ENCODE measurements around the gene CYP2C8.
"Not testable (repeated sequence)": the region's sequence is repeated elsewhere in the genome, so short reads cannot be mapped to it uniquely, and the experiment has no call there.

Gene CYP2C8

DNA sequence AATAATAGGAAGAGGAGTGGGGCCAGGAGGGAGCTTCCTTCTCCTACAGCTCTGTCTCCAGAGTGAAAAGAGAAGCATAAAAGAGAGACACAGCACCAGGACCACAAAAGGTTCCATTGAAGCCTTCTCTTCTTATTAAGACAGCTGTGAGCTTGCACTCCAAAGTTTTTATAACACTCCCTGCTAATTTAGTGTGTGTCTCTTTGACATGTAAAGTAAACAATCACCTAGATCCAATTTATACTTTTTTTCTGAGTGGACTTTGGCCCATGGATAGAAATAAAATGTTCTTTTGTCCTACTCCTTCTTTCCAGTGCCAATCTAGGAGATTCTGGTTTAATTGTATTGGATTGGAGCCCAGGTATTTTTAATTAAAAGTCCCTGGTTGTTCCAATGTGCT lies at the start of gene CYP2C8:
CYP2C8 (minus strand) TSS at position 212 of the 400 bp plus-strand sequence; CDS start at position 117, 95 bp downstream.
- Mint-ChIP-seq H3K4me1 (no peaks in the 10 kb centered on the region), H3K9me3 (peaks cover 6% of the 10 kb centered on the region), H3K27ac (ENCODE audit: low read depth) (no peak within 1 kb of the TSS), H3K4me3 (no peak within 1 kb of the TSS), H3K27me3 (no peaks in the 10 kb centered on the region), H3K36me3 (ENCODE audit: insufficient read depth) (no peaks in the 10 kb centered on the region)
- DNase-seq (ENCODE audit: low spot score in 2 of 2) (no peak), ATAC-seq (replicated peaks; ENCODE audit: extremely low read depth, poor library complexity, severe bottlenecking) (no peak)

DNA sequence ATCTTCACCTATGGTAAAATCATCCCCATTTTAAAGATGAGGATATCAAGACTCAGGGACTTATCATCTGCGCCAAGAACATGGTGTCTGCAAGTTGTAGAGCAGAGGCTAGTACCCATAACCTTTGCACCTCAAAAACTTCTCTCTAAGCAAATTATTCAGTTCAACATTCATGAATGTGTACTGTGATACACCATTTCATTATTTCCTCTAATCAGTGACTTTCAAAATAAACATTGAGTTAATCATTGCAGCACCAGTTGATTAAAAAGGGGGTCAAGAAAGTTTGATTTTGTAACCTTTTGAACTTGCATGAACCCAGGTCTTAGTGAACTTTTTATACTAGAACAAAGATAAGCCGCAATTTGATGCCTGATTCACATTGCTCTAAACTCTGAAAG lies 47.6 kb upstream of the CYP2C8 start:
- peaks cover 6% of the 10 kb centered on the region for H3K9me3 Mint-ChIP-seq
- H3K4me1 Mint-ChIP-seq = no peaks in the 10 kb centered on the region
- no peak overlapping the region for H3K27ac Mint-ChIP-seq (ENCODE audit: low read depth)
- no peak overlapping the region for H3K4me3 Mint-ChIP-seq
- DNase-seq (ENCODE audit: low spot score in 2 of 2) = no peak
- no peaks in the 10 kb centered on the region for H3K36me3 Mint-ChIP-seq (ENCODE audit: insufficient read depth)
- H3K27me3 Mint-ChIP-seq = peaks cover 10% of the 10 kb centered on the region
- ATAC-seq (replicated peaks; ENCODE audit: extremely low read depth, poor library complexity, severe bottlenecking) = no peak

DNA sequence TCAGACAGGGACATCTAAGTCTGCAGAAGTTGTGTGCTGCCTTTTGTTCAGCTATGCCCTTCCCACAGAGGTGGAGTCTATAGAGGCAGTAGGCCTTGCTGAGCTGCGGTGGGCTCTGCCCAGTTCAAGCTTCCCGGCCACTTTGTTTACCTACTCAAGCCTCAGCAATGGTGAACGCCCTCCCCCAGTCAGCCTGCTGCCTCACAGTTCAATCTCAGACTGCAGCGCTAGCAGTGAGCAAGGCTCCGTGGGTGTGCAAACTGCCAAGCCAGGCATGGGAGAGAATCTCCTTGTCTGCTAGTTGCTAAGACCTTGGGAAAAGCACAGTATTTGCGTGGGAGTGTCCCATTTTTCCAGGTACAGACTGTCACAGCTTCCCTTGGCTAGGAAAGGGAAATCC lies 41.5 kb upstream of the CYP2C8 start:
- not testable (repeated sequence) for H3K9me3 Mint-ChIP-seq; DNase-seq (ENCODE audit: low spot score in 2 of 2); H3K27me3 Mint-ChIP-seq; ATAC-seq (replicated peaks; ENCODE audit: extremely low read depth, poor library complexity, severe bottlenecking); H3K4me1 Mint-ChIP-seq; H3K27ac Mint-ChIP-seq (ENCODE audit: low read depth); H3K36me3 Mint-ChIP-seq (ENCODE audit: insufficient read depth); H3K4me3 Mint-ChIP-seq

DNA sequence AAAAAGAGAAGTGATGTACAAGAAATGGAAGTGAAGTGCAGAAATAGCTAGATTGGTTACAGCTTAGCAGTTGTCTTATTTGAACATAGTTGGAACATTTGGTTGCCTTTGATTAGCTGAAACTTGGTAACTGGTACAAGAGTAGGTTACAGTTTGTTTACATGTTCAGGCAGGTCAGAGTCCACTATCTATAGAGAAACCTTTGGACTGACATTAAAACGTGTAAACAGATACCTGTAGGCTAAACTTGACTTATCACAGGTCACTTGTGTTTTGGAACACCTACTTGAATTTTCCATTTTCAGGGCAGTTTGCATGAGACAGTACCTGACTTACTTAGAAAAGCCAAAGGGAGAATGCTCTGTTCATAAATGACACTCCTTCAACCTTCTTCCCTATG lies 28.5 kb upstream of the CYP2C8 start:
- Mint-ChIP-seq H3K4me1 (no peaks in the 10 kb centered on the region), H3K27ac (ENCODE audit: low read depth) (no peak overlapping the region), H3K9me3 (peaks cover 4% of the 10 kb centered on the region), H3K36me3 (ENCODE audit: insufficient read depth) (no peaks in the 10 kb centered on the region), H3K4me3 (no peak overlapping the region), H3K27me3 (no peaks in the 10 kb centered on the region)
- ATAC-seq (replicated peaks; ENCODE audit: extremely low read depth, poor library complexity, severe bottlenecking) (no peak), DNase-seq (ENCODE audit: low spot score in 2 of 2) (no peak)

DNA sequence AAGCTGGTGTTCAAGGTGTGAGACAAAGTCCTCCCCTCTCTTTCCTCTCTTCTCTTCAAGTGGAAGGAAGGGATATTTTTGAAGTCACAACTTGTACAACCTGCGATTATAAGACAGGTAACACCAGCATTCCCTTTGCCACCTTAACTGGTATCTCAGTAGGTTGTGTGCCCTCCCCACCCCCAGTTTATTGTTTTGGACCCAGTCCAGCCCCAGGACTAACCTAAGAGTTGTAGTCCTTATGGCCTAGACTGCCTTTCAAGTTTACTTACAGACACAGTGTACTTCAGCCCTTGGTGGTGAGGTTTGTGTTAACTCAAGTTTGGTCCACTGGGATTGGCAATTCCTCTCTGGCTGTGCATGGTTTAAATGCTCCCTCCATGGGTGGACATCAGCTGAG lies 26.8 kb upstream of the CYP2C8 start:
- no peaks in the 10 kb centered on the region for H3K4me1 Mint-ChIP-seq
- H3K36me3 Mint-ChIP-seq (ENCODE audit: insufficient read depth) = no peaks in the 10 kb centered on the region
- no peak overlapping the region for H3K27ac Mint-ChIP-seq (ENCODE audit: low read depth)
- DNase-seq (ENCODE audit: low spot score in 2 of 2) (no peak), ATAC-seq (replicated peaks; ENCODE audit: extremely low read depth, poor library complexity, severe bottlenecking) (no peak)
- no peak overlapping the region for H3K4me3 Mint-ChIP-seq
- no peaks in the 10 kb centered on the region for H3K27me3 Mint-ChIP-seq
- H3K9me3 Mint-ChIP-seq = peaks cover 4% of the 10 kb centered on the region

DNA sequence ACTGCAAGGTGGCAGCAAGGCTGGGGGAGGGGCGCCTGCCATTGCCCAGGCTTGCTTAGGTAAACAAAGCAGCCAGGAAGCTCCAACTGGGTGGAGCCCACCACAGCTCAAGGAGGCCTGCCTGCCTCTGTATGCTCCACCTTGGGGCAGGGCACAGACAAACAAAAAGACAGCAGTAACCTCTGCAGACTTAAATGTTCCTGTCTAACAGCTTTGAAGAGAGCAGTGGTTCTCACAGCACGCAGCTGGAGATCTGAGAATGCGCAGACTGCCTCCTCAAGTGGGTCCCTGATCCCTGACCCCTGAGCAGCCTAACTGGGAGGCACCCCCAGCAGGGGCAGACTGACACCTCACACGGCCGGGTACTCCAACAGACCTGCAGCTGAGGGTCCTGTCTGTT lies 10.3 kb upstream of the CYP2C8 start:
- ATAC-seq (replicated peaks; ENCODE audit: extremely low read depth, poor library complexity, severe bottlenecking); DNase-seq (ENCODE audit: low spot score in 2 of 2); H3K4me1 Mint-ChIP-seq; H3K36me3 Mint-ChIP-seq (ENCODE audit: insufficient read depth); H3K4me3 Mint-ChIP-seq; H3K27ac Mint-ChIP-seq (ENCODE audit: low read depth): not testable (repeated sequence)
- Mint-ChIP-seq H3K9me3 (peaks cover 14% of the 10 kb centered on the region), H3K27me3 (peaks cover 12% of the 10 kb centered on the region)

DNA sequence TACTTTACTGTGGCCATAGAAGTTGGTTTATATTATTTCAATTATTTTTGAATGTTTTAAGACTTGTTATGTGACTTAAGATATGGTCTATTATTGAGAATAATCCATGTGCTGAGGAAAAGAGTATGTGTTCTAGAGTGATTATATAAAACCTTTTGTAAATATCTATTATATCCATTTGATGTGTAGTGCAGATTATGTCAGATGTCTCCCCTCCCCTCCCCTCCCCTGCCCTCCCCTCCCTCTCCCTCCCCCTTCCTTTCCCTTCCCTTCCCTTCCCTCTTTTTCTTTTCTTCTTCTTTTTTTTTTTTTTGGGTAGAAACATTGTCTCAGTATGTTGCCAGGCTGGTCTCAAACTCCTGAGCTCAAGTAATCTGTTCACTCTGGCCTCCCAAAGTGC lies 8.3 kb upstream of the CYP2C8 start:
- Mint-ChIP-seq H3K27ac (ENCODE audit: low read depth) (no peak overlapping the region), H3K9me3 (peaks cover 14% of the 10 kb centered on the region), H3K4me3 (no peak overlapping the region), H3K36me3 (ENCODE audit: insufficient read depth) (no peaks in the 10 kb centered on the region), H3K4me1 (no peaks in the 10 kb centered on the region), H3K27me3 (peaks cover 12% of the 10 kb centered on the region)
- ATAC-seq (replicated peaks; ENCODE audit: extremely low read depth, poor library complexity, severe bottlenecking) (no peak), DNase-seq (ENCODE audit: low spot score in 2 of 2) (no peak)

DNA sequence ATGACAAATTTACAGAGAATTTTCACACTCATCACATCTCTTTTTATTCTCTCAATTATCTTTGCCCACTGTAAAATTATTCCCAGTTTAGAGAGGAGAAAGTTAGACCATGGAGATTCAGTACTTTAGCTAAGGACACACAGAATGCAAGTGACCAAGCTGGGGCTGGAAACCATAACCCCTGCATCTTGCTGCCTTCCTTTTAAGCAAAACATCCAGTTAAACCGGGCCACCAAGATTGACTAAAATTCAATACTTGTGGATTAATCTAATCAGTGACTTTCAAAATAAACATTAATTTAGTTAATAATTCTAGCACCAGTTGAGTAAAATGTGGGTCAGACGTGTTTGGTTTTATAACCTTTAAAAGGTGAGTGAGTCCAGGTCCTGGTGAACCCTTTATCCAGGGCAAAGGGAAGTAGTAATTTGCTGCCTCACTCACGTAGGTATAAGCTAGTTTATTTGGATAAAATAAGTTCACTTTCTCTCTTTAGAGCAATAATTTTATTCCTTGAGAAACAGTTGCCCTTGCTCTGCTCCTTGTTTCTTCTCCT lies 1.9 kb upstream of the CYP2C8 start:
- Mint-ChIP-seq H3K9me3 (peaks cover under 1% of the 10 kb centered on the region), H3K27me3 (no peaks in the 10 kb centered on the region), H3K27ac (ENCODE audit: low read depth) (no peak overlapping the region), H3K36me3 (ENCODE audit: insufficient read depth) (no peaks in the 10 kb centered on the region), H3K4me1 (no peaks in the 10 kb centered on the region), H3K4me3 (no peak overlapping the region)
- ATAC-seq (replicated peaks; ENCODE audit: extremely low read depth, poor library complexity, severe bottlenecking) (no peak), DNase-seq (ENCODE audit: low spot score in 2 of 2) (no peak)

DNA sequence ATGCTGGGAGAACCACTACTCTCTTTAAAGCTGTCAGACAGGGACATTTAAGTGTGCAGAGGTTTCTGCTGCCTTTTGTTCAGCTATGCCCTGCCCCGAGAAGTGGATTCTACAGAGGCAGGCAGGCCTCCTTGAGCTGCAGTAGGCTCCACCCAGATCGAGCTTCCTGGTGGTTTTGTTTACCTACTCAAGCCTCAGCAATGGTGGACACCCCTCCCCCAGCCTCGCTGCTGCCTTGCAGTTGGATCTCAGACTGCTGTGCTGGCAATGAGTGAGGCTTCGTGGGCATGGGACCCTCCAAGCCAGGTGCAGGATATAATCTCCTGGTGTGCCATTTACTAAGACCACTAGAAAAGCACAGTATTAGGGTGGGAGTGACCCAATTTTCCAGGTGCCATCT lies 5.2 kb downstream of the CYP2C8 start:
- H3K36me3 Mint-ChIP-seq (ENCODE audit: insufficient read depth); H3K9me3 Mint-ChIP-seq; ATAC-seq (replicated peaks; ENCODE audit: extremely low read depth, poor library complexity, severe bottlenecking); H3K4me1 Mint-ChIP-seq; DNase-seq (ENCODE audit: low spot score in 2 of 2); H3K27ac Mint-ChIP-seq (ENCODE audit: low read depth); H3K4me3 Mint-ChIP-seq; H3K27me3 Mint-ChIP-seq: not testable (repeated sequence)

DNA sequence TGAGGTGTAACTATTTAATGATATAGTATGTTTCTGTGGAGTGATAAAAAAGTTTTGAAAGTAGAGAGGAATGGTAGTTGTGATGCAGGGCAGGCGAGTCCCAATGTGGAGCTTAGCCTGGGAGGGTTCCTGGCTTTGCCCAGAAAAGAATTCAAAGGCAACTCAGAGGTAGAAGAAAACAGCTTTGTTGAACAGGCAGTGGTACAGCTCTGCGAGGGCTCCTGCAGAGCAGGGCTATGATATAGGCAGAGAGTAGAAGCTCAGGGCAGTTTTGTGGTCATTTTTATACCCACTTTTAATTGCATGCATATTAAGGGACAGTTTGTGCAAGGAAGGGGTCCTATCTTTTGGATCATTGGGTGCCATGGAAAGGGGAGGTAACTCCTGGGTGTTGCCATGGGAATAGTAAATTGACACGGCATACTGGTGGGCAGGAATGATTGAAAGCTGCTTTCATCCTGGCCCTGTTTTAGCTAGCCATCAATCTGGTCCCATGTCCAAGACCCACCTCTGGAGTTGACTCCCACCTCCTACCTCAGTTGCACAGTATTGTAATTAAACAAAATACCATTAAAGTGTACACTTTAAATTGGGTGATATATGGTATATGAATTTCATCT lies 12.4 kb downstream of the CYP2C8 start:
- Mint-ChIP-seq H3K9me3 (peaks cover 9% of the 10 kb centered on the region), H3K27me3 (no peaks in the 10 kb centered on the region), H3K36me3 (ENCODE audit: insufficient read depth) (no peaks in the 10 kb centered on the region), H3K4me3 (no peak overlapping the region), H3K4me1 (no peaks in the 10 kb centered on the region), H3K27ac (ENCODE audit: low read depth) (no peak overlapping the region)
- ATAC-seq (replicated peaks; ENCODE audit: extremely low read depth, poor library complexity, severe bottlenecking) (no peak), DNase-seq (ENCODE audit: low spot score in 2 of 2) (no peak)

DNA sequence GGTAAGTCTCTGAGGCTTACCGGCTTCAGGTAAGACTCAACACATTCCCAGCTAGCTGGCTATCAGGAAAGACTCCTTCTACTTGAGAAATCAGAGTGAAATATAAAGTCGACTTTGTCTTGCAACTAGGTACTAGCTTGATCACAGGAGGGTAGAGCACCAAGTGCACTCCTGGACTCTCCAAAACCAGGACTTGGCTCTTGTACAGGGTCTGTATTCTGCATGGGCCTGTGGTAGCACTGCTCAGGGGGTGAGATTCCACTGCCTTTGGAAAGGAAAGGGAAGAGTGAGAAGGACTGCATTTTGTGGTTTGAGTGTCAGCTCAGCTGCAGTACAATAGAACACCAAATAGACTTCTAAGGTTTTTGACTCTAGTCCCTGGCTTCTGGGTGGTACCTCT lies 19.4 kb downstream of the CYP2C8 start:
- no peak for ATAC-seq (replicated peaks; ENCODE audit: extremely low read depth, poor library complexity, severe bottlenecking)
- Mint-ChIP-seq H3K4me1 (no peaks in the 10 kb centered on the region), H3K27ac (ENCODE audit: low read depth) (no peak overlapping the region), H3K27me3 (no peaks in the 10 kb centered on the region), H3K4me3 (no peak overlapping the region), H3K9me3 (peaks cover 14% of the 10 kb centered on the region), H3K36me3 (ENCODE audit: insufficient read depth) (no peaks in the 10 kb centered on the region)
- DNase-seq (ENCODE audit: low spot score in 2 of 2) = no peak

DNA sequence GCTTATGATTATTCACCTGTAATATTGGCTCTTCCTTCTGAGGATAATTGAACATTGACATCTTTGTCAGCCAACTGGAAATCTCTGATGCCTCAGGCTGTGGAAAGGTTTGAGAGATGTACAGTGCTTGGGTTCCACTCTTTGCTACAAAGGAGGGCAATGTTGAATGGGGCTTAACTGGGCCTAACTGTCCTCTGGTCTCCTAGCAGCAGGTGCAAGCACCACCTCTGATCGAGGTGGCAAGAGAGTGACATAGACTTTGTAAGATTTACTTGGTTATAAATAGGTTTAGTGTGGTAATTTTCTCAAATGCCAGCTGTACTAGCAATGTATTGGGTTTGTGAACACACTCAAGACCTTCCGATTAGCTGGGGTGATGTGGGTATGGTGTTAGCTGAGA lies 21.1 kb downstream of the CYP2C8 start:
- no peaks in the 10 kb centered on the region for H3K36me3 Mint-ChIP-seq (ENCODE audit: insufficient read depth)
- H3K4me3 Mint-ChIP-seq = no peak overlapping the region
- H3K27ac Mint-ChIP-seq (ENCODE audit: low read depth) = no peak overlapping the region
- no peak for DNase-seq (ENCODE audit: low spot score in 2 of 2)
- no peak for ATAC-seq (replicated peaks; ENCODE audit: extremely low read depth, poor library complexity, severe bottlenecking)
- no peaks in the 10 kb centered on the region for H3K27me3 Mint-ChIP-seq
- H3K9me3 Mint-ChIP-seq = peaks cover 14% of the 10 kb centered on the region
- no peaks in the 10 kb centered on the region for H3K4me1 Mint-ChIP-seq

DNA sequence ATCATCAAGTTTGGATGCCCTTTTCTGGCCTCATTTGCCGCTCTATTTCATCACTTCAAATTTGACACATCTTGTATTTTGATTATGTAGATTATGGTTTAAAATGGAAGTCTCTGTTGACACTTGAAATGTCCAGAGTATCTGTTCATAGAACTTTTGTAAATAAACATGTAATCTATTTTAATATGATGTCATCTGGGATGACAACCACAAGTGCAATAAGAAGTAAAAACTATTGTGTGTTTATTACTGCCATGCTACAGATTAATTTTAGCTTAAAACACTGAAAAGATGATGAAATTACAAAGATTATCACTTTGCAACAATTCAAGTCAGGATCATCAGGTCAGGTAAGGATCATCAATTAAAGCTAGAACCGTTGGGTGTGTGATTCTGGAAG lies 30.0 kb downstream of the CYP2C8 start:
- H3K36me3 Mint-ChIP-seq (ENCODE audit: insufficient read depth) = no peaks in the 10 kb centered on the region

More for the DNA sequence above, 30.0 kb downstream of the CYP2C8 start:
- Mint-ChIP-seq H3K27ac (ENCODE audit: low read depth) (no peak overlapping the region), H3K4me3 (no peak overlapping the region), H3K27me3 (no peaks in the 10 kb centered on the region), H3K4me1 (no peaks in the 10 kb centered on the region), H3K9me3 (peaks cover 10% of the 10 kb centered on the region)
- DNase-seq (ENCODE audit: low spot score in 2 of 2) (no peak), ATAC-seq (replicated peaks; ENCODE audit: extremely low read depth, poor library complexity, severe bottlenecking) (no peak)

Data from central memory CD8-positive, alpha-beta T cell (primary cell).